GM06990 (cell line): ENCODE data around the gene FAM170B.

Experiments
- DNase-seq: peaks from one replicate; pipeline ENCODE4 v3.0.0-alpha.2; 2011; ENCODE audit not compliant: insufficient read length; ENCODE audit errors: extremely low read depth
- H3K27me3 ChIP-seq: replicated peaks from 2 replicates; pipeline ENCODE4 v1.6.0; 2011; ENCODE audit warnings: low read length; ENCODE audit not compliant: control insufficient read depth, insufficient read depth
- H3K36me3 ChIP-seq: 2 replicates; pipeline ENCODE4 v1.5.1; 2011; ENCODE audit warnings: low read length; ENCODE audit not compliant: control insufficient read depth, insufficient read depth
- H3K4me3 ChIP-seq: replicated peaks from 2 replicates; pipeline ENCODE4 v1.5.1; 2011; ENCODE audit warnings: low read depth, mild to moderate bottlenecking, control low read depth, low read length
- CTCF ChIP-seq: IDR thresholded peaks from 2 replicates; pipeline ENCODE4 v1.5.1; 2011; ENCODE audit warnings: low read length, control low read depth, mild to moderate bottlenecking, inconsistent platforms; ENCODE audit not compliant: insufficient read depth, poor library complexity, severe bottlenecking

Gene FAM170B

GRCh38 chr10:49112098-49112497, 21.7 kb downstream of the FAM170B start:
- H3K4me3 ChIP-seq = no peak overlapping the region
- no peaks in the 10 kb centered on the region; the same call in 1 of the 2 replicates for H3K27me3 ChIP-seq
- no peak for DNase-seq
- TF ChIP-seq CTCF = no peak
- H3K36me3 ChIP-seq = no peaks in the 10 kb centered on the region

- Histone ChIP-seq H3K4me3 (no peak overlapping the region), H3K27me3 (no peaks in the 10 kb centered on the region; the same call in 1 of the 2 replicates), H3K36me3 (no peaks in the 10 kb centered on the region)
- no peak for DNase-seq
- no peak for TF ChIP-seq CTCF
These were observed 22.5 kb downstream of the FAM170B start for GRCh38 chr10:49111320-49111698.

- no peak for DNase-seq
- H3K27me3 ChIP-seq = no peaks in the 10 kb centered on the region; the same call in 1 of the 2 replicates
- TF ChIP-seq CTCF = no peak
- H3K4me3 ChIP-seq = no peak overlapping the region
- H3K36me3 ChIP-seq = no peaks in the 10 kb centered on the region
These were observed 23.0 kb downstream of the FAM170B start for GRCh38 chr10:49110684-49111319.

- Histone ChIP-seq H3K4me3 (no peak overlapping the region), H3K27me3 (no peaks in the 10 kb centered on the region; the same call in 1 of the 2 replicates), H3K36me3 (no peaks in the 10 kb centered on the region)
- no peak for TF ChIP-seq CTCF
- DNase-seq = no peak
These were observed 24.0 kb downstream of the FAM170B start for GRCh38 chr10:49109669-49110340.

- H3K4me3 ChIP-seq = no peak overlapping the region
- no peaks in the 10 kb centered on the region; the same call in 1 of the 2 replicates for H3K27me3 ChIP-seq
- no peaks in the 10 kb centered on the region for H3K36me3 ChIP-seq
- TF ChIP-seq CTCF = no peak
- no peak for DNase-seq
These were observed 25.2 kb downstream of the FAM170B start for GRCh38 chr10:49108656-49109055.
